CD1c-positive myeloid dendritic cell (primary cell): ENCODE measurements around the gene PRRC1.
A peak's percentile ranks its signal among the peaks of the same experiment; 100 is the strongest.
"Not testable (repeated sequence)": the region's sequence is repeated elsewhere in the genome, so short reads cannot be mapped to it uniquely, and the experiment has no call there.

Experiments used
- DNase-seq: peaks from one replicate; pipeline ENCODE4 v3.0.0-alpha.2; 2016; ENCODE audit errors: extremely low spot score

PRRC1 gene

DNA sequence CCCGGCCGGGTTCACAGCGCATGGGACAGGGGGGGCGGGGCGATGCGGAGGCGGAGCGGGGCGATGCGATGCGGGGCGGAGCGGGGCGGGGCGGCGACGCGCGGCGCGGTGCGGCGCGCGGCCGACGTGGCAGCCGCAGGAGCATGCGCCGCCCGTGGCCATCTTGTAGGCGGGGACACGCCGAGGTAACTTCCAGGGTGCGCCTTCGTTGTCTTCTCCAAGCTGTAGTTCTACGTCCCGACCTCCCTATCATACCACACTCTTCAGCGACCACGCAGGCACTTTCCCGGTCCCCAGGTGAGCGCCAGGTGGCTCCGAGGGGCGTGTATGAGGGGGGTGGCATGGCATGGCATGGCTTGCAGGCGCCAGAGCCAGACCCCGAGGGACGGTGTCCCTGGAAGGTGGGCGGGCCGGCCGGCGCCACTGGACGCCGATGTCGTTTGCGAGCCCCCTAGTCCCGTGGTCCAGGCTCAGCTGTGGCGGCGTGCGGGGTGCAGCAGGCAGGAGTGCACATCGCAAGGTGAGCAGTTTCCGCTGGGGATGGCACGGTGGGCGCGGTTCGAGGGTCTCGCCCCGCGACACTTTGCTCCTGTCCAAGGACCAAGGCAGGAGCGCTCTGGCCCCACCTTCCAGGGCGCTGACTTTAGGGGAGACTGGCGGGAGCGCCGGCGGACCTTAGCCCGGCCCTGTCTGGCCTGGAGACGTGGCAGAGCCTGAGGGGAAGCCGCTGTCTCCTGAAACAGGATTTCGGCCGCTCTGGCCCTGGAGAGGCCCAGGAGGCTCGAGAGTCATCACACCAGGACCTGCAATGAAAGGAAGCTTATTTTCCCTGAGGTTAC, at the start of gene PRRC1:
PRRC1 (plus strand) TSS at position 161 of the 839 bp plus-strand sequence. CDS start 5,840 bp downstream, outside the sequence.
- DNase-seq = peak; percentile 89

DNA sequence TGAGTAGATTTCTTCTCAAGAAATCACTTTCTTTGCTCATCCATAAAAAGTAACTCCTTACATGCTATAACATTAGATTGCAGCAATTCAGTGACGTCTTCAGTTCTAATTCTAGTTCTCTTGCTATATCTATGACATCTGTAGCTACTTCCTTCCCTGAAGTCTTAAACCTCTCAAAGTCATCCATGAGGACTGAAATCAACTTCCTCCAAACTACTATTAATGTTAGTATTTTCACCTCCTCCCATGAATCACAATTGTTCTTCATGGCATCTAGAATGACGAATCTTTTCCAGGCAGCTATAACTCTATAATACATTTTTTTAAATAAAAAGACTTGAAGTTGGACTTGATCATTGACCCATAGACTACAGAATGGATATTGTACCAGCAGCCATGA, 46.2 kb upstream of the PRRC1 start:
- no peak for DNase-seq

- no peak for DNase-seq
These were observed 44.7 kb upstream of the PRRC1 start for GRCh38 chr5:127472700-127473099.

DNA sequence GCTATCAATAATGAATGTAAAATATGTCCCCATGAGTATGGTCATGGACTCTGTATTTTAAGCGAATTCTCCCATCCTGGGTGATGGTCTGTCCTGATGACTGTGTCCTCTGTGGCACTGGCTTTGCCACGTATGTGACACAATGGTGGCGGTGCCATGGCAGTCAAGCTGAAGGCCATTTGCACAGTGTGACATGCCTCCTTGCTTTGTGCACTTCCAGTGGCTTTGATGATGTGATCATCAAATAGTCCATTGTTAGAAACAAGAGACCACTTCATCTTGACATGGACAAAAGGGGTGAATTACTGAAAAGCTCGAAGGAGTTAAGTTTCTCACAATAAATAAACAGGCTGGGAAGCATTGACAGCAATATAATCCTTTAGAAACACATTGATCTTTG, 31.0 kb upstream of the PRRC1 start:
- DNase-seq = no peak

GRCh38 chr5:127492854-127493738, 24.3 kb upstream of the PRRC1 start:
- DNase-seq = peak; percentile 43

DNA sequence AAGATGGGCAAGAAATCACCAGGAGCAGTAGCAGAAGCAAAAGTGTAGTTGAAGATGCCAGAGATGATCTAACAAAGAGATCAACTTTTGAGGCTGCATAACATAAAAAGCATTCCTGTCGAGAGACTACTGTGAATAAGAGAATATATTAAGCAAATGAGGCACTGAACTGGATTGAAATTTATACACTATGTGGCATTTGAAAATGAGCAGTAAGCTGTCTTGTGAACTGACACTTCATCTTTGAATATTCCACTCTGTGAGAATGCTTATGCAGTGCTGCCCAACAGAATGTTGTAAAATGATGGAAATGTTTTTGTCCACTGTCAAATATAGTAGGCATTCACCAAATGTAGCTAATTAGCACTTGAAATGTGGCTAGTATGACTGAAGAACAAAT, 18.9 kb upstream of the PRRC1 start:
- DNase-seq = no peak

GRCh38 chr5:127505905-127506304, 11.5 kb upstream of the PRRC1 start:
- peak; percentile 46 for DNase-seq

GRCh38 chr5:127506616-127507015, 10.8 kb upstream of the PRRC1 start:
- no peak for DNase-seq

- DNase-seq = no peak
These were observed 8.6 kb upstream of the PRRC1 start for GRCh38 chr5:127508644-127509373.

GRCh38 chr5:127513408-127513970, 4.0 kb upstream of the PRRC1 start:
- no peak for DNase-seq

GRCh38 chr5:127514816-127515215, 2.6 kb upstream of the PRRC1 start:
- no peak for DNase-seq

GRCh38 chr5:127515693-127516440, 1.6 kb upstream of the PRRC1 start:
- DNase-seq = no peak

- DNase-seq = no peak
These were observed 345 bp upstream of the PRRC1 start for GRCh38 chr5:127517110-127517479.

- DNase-seq = peak; percentile 44
These were observed 830 bp downstream of the PRRC1 start for GRCh38 chr5:127518319-127518621.

- DNase-seq = no peak
These were observed 2.1 kb downstream of the PRRC1 start for GRCh38 chr5:127519527-127519926.

GRCh38 chr5:127521138-127521770, 3.8 kb downstream of the PRRC1 start:
- no peak for DNase-seq

- DNase-seq = no peak
These were observed 7.7 kb downstream of the PRRC1 start for GRCh38 chr5:127525181-127525580.

- no peak for DNase-seq
These were observed 12.7 kb downstream of the PRRC1 start for GRCh38 chr5:127529904-127530682.

DNA sequence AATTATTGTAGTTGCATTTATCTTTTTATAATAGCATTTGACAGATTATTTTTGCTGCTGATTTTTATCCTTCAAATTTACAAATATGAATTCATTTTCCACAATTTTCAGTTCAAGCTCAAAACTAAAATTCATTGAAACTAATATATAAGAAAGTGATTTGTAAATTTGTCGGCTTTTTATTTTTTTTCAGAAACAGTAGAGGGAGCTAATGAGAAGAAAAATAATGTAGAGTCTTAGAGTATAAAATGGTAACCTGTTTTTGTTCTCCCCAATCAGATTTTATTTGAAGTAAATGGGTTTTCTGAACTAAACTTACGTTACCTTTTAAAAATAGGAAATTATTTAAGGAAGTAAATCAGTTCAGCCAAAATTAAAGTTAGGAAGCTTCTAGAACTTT, 19.2 kb downstream of the PRRC1 start:
- DNase-seq = no peak

DNA sequence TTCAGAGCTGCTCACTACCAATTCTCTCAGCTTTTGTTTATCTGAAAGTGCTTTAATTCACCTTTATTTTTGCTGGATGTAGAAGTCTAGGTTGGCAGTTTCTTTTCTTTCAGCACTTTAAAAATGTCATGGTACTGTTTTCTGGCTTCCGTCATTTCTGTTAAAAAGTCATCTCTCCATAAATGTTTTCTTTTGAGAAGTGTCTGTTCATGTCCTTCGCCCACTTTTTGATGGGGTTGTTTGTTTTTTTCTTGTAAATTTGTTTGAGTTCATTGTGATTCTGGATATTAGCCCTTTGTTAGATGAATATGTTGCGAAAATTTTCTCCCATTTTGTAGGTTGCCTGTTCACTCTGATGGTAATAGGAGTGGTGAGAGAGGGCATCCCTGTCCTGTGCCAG, 23.1 kb downstream of the PRRC1 start:
- not testable (repeated sequence) for DNase-seq
